Islet of Langerhans (tissue), 1 donor: ENCODE measurements around the gene SORT1.
"Not testable (repeated sequence)": the region's sequence is repeated elsewhere in the genome, so short reads cannot be mapped to it uniquely, and the experiment has no call there.

ENCODE experiments used
- FAIRE-seq: peaks from one replicate; lab custom pipeline; 2011; peaks lifted over from hg19 to GRCh38; lab: Jason Lieb, UNC

The SORT1 gene

GRCh38 chr1:109379907-109380306 lies 17.8 kb downstream of the SORT1 start:
- no peak for FAIRE-seq

DNA sequence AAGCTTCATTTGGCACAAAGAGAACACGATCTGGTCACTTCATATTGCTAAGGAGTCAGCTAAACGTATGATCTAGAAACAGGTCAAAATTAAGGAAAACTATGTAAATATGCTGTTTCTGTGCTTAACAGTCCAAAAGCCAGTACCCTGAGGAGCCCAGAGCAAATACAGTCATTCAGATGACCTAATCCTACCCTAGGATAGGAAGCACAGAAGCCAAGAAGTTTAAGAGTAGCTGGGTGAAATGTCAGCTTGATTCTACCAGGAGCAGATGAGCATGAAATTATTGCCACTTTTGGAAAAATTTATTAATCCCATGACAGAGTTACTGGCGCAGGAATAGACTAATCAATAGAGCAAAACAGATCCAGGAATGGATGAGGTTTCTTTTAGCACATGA lies 18.3 kb downstream of the SORT1 start:
- no peak for FAIRE-seq

DNA sequence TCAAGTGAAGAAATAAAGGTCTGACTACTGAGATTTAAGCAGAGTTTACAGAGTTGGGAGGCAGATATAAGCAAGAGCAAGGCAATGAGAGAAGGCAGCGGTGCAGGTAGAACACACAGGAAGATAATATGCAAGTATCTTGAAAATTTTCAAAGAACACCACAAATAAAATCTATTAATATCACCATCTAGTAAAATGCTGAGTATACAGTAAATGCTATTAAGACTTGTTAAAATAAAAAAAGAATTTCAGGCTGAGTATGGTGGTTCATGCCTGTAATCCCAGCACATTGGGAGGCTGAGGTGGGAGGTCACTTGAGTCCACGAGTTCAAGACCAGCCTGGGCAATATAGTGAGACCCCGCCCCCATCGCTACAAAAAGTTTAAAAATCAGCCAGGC lies 20.0 kb downstream of the SORT1 start:
- no peak for FAIRE-seq

- not testable (repeated sequence) for FAIRE-seq
Measured at GRCh38 chr1:109373696-109374095, 24.0 kb downstream of the SORT1 start.

DNA sequence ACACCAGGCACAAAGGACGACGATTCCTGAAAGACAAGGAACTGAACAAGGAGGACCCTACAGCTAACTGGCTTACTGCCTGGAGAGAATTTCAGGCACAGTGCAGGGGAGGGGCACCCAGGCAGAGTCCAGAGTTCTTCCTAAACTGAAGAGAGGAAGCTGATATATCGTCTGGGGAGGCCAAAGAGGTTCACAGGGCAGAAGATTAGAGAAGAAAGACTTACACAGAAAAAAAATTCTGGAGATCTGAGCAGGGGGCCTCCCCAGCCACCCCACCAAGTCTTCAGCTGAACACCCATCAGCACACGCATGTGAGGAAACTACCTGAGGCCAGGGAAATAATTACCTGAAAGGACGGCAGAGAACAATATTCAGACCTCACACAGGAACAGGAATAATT lies 24.6 kb downstream of the SORT1 start:
- no peak for FAIRE-seq

GRCh38 chr1:109372281-109372680 lies 25.4 kb downstream of the SORT1 start:
- no peak for FAIRE-seq

- FAIRE-seq = no peak
Measured at GRCh38 chr1:109371341-109371739, 26.4 kb downstream of the SORT1 start.

DNA sequence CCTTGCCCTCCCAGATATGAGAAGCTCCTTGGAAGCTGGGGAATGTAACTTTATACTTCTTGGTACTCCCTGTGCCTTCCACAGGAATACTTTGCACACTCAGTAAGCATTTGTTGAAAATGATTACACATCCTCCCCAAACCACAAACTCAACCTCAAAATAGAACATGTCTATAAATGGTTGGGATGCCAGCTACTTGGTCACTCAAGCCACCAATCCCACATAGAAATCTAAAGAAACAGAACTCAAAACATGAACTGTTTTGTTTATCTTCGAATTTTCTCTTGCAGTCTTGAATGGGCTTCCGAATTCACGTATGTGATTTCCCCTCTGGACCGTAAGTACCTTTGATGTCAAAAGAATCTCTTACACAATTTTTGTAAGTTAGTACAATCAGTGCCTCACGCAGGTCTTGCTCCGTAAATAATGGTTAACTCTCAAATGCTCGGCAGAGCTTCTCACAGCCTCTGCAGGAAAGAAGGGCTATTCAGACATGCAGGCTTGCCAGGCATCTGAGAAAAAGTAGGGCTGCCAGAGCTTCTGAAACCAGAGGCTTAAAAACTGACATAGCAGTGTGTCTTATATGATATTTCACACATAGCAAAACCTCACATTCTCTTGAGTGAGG lies 26.9 kb downstream of the SORT1 start:
- FAIRE-seq = no peak

DNA sequence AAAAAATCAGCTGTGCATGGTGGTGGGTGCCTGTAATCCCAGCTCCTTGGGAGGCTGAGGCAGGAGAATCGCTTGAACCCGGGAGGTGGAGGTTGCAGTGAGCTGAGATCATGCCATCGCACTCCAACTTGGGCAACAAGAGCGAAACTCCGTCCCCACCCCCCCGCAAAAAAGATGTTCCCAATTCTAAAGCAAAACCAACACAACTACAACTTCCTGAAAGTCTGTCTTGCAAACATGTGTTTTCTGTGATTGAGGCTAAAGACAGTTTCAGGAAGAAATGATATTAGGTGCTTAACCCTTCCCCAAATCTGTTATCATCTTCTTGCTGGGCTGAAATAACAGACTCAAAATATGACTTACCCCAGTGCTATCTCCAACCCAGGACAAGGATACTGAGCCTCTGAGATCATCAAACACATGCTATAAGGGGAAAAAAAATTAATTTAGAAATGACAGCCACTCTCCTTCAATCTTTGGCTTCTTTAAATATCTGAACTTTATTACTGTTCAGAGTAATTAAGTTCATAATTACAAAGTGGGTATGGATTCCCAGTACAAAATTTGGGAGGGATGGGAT lies 28.5 kb downstream of the SORT1 start:
- no peak for FAIRE-seq

GRCh38 chr1:109368464-109368863 lies 29.3 kb downstream of the SORT1 start:
- FAIRE-seq = no peak

DNA sequence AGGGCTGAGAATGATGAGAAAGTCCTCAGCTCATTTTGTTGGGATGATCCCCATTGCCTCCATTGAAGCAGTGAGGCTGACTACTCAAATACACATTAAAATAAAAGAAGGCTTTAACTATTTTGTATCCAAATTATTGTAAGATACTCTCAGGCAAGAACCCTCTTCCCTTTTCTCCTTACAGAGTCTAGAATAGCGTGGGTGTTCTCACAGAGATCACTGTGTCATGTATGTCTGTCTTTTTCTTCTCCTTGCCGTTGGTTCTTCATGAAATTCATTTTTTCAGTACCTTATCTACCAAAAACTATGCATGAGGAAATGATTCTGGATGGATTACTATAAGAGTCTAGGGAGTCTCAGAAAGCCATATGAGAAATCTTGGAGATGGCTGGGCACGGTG lies 30.1 kb downstream of the SORT1 start:
- no peak for FAIRE-seq

- FAIRE-seq = no peak
Measured at GRCh38 chr1:109365642-109366204, 32.0 kb downstream of the SORT1 start.

DNA sequence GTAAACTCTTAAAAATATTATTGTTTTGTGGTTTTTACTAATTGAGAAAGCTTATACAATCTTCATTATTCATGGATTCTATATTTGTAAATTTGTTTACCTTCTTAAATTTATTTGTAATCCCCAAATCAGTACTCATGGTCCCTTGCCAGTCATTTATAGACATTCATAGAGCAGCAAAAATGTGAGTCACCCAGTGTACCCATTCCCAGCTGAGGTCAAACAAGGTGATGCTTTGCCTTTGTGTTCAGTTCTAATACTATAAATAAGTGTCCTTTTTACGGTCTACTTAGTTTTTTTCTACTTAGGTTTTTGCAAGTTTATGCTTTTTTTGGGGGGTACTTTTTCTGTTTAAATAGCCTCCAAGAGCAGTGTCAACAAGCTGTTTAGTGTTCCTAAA lies 36.1 kb downstream of the SORT1 start:
- FAIRE-seq = no peak

- FAIRE-seq = no peak
Measured at GRCh38 chr1:109361069-109361468, 36.6 kb downstream of the SORT1 start.

- FAIRE-seq = no peak
Measured at GRCh38 chr1:109357616-109358015, 40.1 kb downstream of the SORT1 start.

DNA sequence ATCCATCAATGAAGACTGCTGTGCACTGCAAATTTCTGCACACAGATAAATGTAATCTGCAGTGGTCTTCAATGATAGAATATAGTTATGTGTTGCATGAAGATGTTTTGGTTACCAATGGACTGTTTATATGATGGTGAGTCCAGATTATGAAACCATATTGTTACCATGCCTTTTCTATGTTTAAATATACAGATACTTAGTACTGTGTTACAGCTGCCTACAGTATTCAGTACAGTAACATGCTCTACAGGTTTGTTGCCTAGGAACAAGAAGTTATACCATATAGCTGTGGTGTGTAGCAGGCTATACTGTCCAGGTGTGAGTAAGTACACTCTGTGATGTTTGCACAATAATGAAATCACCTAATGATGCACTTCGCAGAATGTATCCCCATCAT lies 40.8 kb downstream of the SORT1 start:
- FAIRE-seq = no peak

DNA sequence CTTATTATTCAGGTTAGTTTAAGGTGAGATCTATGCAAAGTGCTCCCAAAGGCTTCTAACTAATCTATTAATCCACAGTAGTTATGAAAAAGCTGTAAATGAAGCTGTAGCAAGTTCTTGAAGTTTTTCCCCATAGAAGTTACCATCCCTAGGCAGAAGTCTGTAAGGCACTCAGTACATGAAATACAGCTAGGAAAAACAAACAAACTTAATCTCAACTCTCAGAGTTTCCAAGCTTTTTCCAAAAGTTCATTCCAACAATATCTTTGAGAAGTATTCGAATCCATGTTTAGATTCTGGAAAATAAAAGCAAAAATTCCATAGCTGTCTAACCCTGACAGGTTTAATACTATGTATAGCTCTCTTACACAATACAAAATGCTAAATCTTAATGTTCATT lies 41.2 kb downstream of the SORT1 start:
- no peak for FAIRE-seq

- no peak for FAIRE-seq
Measured at GRCh38 chr1:109354929-109355328, 42.8 kb downstream of the SORT1 start.

GRCh38 chr1:109351457-109351856 lies 46.3 kb downstream of the SORT1 start:
- no peak for FAIRE-seq

DNA sequence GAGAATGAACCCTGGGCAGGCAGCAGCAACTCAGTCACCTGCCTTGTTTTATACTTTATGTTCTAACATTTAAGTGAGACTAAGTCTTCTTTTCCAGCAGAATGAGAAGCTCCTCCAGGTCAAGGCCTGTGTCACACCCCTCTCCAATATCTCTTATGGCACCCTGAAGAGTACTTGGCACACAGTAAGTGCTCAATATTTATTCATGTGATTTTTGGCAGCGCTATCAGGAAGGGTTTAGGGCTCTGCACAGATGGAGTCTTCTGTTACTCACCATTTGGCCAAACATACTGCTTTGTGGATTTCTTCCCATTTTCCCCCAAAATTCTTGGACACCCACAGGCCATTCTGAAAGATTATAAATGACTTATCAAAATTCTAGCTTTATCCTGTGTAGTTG lies 47.1 kb downstream of the SORT1 start:
- no peak for FAIRE-seq

DNA sequence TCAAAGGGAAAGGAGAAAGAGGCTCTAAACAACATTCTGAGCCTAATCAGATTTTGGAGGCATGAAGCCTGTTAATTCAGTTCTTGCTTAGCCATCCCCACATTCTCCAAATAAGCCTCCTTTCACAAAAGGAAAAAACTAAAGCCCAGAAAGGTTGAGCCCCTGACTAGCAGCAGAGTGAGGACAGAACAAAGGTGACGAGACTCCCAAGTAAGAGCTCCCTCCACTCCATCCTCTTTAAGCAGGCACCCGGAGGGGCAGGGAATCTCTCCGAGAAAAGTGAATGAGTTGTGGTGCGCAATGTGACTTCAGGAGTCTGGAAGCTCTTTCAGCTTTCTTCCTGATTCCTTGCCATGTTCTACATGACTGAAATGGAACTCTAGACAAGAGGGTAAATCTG lies 47.5 kb downstream of the SORT1 start:
- FAIRE-seq = no peak

GRCh38 chr1:109347511-109347910 lies 50.2 kb downstream of the SORT1 start:
- FAIRE-seq = no peak

DNA sequence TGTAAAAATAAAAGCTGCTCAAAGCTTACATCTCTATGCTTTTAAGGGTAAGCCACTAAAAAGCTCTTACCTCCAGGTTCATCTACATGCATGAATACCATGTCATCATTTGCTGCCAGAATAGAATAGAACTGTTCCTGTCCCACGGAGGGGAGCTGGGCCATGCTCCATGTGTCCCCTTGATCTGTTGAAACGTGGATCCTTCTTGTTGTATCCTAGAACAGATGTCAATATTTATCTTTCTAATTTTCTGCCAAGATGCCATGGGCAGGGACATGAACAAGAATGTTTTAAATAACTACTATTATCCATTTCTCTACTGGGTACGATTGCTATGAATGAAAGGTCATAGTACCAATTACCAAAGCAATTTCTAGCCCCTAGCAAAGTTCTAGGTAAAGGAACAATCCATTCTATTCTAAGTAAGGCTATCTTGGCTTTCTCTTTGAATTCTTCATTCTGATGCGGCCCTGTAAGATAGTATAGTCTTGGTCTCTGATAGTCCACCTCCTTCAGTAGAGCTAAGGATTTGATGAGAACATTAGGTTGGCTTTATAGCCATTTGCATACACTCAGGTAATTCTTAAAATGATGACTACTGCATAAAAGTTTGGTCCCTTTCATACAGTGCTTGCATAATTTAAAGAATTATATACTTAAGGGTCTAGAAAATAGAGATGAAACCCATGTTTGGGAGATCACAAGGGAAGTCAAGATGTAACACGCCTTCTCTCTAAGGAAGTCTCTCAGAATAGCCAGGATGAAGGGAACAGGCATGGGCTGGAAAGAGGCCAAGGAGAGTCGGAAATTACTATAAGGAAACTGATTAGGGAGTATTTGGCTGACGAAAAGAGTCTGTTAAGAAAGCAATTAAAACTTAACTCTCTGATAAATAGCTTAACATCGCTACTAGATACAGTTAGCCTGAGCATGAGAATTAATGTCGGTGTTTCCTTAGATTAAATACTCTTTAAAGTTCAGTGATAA lies 55.5 kb downstream of the SORT1 start:
- no peak for FAIRE-seq
